GM21367 (cell line): ENCODE data around the gene CFAP410.

Experiments used
- ATAC-seq: cut with Tn5 transposase; IDR thresholded peaks from one replicate; pipeline ENCODE4 v1.9.1; 2021; ENCODE audit not compliant: unreplicated experiment

The CFAP410 gene

GRCh38 chr21:44338971-44339910 lies at the start of gene CFAP410:
TSS of gene CFAP410 (minus strand) at chr21:44339390. CDS start at chr21:44339194, 196 bp downstream.
- peak; percentile 79 for ATAC-seq

GRCh38 chr21:44384968-44385367 lies 45.8 kb upstream of the CFAP410 start:
- ATAC-seq: no peak

GRCh38 chr21:44383216-44383615 lies 44.0 kb upstream of the CFAP410 start:
- no peak for ATAC-seq

GRCh38 chr21:44382536-44382935 lies 43.3 kb upstream of the CFAP410 start:
- ATAC-seq: no peak

GRCh38 chr21:44381874-44382273 lies 42.7 kb upstream of the CFAP410 start:
- no peak for ATAC-seq

- ATAC-seq: no peak
Measured at GRCh38 chr21:44380876-44381275, 41.7 kb upstream of the CFAP410 start.

GRCh38 chr21:44379991-44380865 lies 41.0 kb upstream of the CFAP410 start:
- no peak for ATAC-seq

GRCh38 chr21:44379515-44379848 lies 40.3 kb upstream of the CFAP410 start:
- ATAC-seq: no peak

- ATAC-seq: no peak
Measured at GRCh38 chr21:44378646-44379514, 39.7 kb upstream of the CFAP410 start.

GRCh38 chr21:44377922-44378645 lies 38.9 kb upstream of the CFAP410 start:
- no peak for ATAC-seq

- no peak for ATAC-seq
Measured at GRCh38 chr21:44377201-44377921, 38.2 kb upstream of the CFAP410 start.

- ATAC-seq: no peak
Measured at GRCh38 chr21:44376606-44377005, 37.4 kb upstream of the CFAP410 start.

GRCh38 chr21:44375761-44376241 lies 36.6 kb upstream of the CFAP410 start:
- no peak for ATAC-seq

- ATAC-seq: no peak
Measured at GRCh38 chr21:44375281-44375651, 36.1 kb upstream of the CFAP410 start.

GRCh38 chr21:44374601-44375280 lies 35.6 kb upstream of the CFAP410 start:
- no peak for ATAC-seq

- no peak for ATAC-seq
Measured at GRCh38 chr21:44372616-44373015, 33.4 kb upstream of the CFAP410 start.

- ATAC-seq: no peak
Measured at GRCh38 chr21:44371596-44371995, 32.4 kb upstream of the CFAP410 start.

- ATAC-seq: no peak
Measured at GRCh38 chr21:44370786-44371410, 31.7 kb upstream of the CFAP410 start.
